GM19452 (cell line): Measurements from ENCODE around the gene PPP1R9A.

Experiments used
- ATAC-seq: cut with Tn5 transposase; IDR thresholded peaks from one replicate; pipeline ENCODE4 v1.9.1; 2021; ENCODE audit not compliant: unreplicated experiment

The PPP1R9A gene

DNA sequence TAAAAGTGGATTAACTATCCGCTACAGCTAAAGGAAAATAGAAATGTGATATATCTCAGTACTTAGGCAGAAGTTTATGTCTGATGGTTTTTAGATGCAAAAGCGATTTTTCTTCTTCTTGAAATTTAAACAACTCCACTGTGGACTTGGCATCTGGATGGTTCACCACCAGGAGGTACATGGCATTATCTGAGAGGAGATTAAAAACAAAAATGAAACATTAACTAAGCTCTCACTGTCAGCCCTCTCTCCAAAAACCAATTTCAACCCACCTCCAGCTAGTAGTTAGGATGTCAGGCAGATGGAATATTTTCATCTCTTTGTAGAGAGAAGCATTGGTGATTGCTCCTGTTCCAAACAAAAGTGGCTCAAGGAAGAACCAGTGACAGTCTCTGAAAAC is 404.0 kb downstream of the PPP1R9A start:
- no peak for ATAC-seq

GRCh38 chr7:95312561-95312960 is 405.2 kb downstream of the PPP1R9A start:
- no peak for ATAC-seq

DNA sequence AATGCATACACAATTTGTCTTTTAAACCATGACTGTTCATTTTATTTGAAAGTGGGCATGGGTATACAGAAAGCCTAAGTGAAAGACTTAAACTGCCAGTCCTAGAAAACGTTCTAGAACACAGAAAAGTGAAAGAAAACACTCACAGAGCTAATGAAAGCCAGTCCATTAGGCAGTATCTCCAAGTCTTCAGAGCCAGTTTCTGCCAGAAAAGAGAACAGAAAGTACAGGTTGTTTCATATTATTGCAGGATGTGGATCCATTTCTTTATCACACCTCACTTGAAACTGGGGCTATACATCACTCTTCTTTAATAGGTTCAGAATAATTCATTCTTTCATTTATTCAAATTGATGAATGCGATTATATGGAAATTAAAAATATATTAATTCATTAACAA is 409.2 kb downstream of the PPP1R9A start:
- peak; percentile 92 for ATAC-seq

- ATAC-seq, result no peak
Measured at GRCh38 chr7:95317546-95317945, 410.2 kb downstream of the PPP1R9A start.

DNA sequence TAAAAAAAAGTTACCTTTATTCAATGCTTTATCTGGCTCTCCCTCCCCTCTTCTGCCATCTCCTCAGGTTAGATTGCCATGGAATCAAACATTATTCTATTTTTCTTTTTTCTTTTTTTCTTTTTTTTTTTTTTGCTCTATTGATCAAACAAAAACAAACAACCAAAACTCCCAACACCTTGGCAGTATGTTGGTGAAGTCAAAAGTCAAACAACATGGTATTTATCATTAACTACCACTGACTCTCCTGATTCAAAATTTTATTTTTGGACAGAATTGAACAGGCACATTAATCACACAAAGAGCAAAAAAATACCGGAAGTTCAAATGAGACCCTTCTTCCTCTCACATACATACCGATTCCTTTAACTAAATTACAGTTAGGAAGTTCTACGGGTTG is 410.6 kb downstream of the PPP1R9A start:
- ATAC-seq, result no peak

- ATAC-seq, result no peak
Measured at GRCh38 chr7:95318501-95319100, 411.2 kb downstream of the PPP1R9A start.

- ATAC-seq, result no peak
Measured at GRCh38 chr7:95319570-95319969, 412.2 kb downstream of the PPP1R9A start.

DNA sequence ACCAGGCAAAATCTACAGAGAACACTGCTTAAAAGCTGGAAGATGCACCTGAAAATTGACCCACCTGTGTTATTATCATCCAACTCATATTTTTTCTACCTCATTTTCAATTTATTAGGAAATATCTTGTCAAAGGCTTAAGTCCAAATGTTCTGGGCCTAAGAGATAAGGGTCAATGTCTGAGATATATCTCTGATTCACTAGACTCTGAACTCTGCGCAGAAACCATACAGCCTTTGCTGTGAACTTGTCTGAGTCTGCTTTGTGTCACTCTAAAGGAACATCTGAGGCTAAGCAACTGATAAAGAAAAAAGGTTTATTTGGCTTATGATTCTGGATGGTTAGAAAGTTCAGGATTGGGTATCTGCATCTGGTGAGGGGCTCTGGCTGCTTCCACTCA is 413.3 kb downstream of the PPP1R9A start:
- no peak for ATAC-seq

GRCh38 chr7:95321720-95322119 is 414.3 kb downstream of the PPP1R9A start:
- ATAC-seq, result no peak

DNA sequence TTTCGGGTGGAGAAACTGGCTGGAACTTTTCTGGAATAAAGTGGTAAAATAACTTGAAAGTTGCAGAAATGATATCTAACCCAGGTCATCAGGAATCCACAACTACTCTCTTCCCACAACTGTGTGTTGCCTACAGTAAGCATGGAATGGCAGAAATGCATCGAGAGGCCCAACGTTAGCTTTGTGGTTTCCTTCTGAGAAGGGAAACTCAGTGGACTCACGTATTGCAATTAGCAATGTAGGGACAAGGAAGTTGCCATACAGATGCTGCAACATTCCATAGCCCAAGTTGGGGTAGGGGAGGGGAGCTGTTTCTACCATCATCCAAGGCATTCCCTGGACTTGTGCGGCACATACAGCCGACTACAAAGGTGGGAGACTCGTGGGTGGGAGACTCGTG is 415.0 kb downstream of the PPP1R9A start:
- ATAC-seq, result no peak

DNA sequence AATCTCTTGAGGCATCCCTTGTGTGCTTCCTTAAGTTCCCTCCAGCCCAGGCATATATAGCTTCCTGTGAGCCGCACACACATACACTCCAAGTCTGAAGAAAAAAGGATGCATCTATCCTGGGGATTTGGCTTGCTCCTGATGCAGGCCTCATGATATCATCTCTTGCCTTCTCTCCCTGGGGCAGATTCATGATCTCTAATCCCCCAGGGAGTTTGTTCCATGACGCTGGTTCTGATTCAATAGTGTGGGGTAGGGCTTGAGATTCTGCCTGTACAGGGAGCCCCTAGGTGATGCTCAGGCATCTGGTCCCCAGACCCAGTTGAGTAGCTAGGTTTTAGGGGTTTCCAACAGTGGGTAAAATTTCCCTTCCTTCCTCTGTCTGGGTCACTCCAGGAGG is 415.5 kb downstream of the PPP1R9A start:
- no peak for ATAC-seq

DNA sequence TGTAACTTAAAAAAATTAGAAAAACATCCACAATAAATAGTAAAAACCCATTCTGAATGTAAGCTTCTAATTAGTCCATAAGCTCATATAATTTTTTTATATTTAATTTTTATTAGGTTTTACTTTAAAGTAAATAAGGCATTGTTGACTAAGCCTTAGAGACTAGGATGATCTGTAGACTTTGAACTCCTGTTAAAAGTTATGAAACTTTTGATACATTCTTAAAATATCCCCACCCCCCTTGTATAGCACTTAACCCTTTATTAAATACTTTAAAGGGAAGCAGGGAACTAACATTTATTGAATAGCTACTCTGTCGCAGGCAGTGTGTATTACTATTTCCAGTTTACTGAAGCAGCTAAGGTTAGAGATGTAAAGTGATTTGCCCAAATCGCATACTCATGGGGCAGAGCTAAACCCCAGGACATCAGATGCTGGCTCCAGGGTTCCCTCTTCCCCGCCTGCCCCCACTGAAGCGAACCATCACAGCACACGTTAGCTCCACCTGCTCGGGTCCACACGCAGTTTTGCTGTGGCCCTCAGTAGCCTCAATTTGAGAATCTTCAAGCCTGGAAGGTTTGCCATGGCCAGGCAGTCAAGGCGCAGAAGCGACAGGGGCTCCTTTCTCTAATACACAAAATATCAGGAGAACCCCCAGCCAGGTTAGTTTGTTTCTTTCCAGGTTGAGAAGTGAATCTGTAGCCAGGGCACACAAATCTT is 416.2 kb downstream of the PPP1R9A start:
- no peak for ATAC-seq

GRCh38 chr7:95324431-95324830 is 417.0 kb downstream of the PPP1R9A start, which contains the start of gene PON1:
TSS of gene PON1 (minus strand) at chr7:95324532. CDS start at chr7:95324475, 57 bp downstream.
- no peak for ATAC-seq

- ATAC-seq, result no peak
Measured at GRCh38 chr7:95327356-95327755, 420.0 kb downstream of the PPP1R9A start.

- ATAC-seq, result peak; percentile 93
Measured at GRCh38 chr7:95330204-95330960, 423.0 kb downstream of the PPP1R9A start.

DNA sequence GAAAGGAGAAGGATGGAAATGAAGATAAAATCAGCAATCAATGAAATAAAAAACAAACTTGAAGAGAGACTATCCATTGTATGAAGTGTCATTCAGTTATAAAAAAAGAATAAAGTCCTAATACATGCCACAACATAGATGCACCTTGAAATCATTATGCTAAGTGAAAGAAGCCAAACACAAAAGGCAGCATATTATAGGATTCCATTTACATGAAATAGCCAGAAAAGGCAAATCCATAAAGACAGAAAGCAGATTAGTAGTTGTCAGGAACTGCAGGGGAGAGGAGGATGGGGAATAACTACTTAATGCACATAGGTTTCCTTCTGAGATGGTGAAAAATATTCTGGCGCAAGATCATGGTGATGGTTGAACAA is 423.6 kb downstream of the PPP1R9A start:
- peak; percentile 37 for ATAC-seq

DNA sequence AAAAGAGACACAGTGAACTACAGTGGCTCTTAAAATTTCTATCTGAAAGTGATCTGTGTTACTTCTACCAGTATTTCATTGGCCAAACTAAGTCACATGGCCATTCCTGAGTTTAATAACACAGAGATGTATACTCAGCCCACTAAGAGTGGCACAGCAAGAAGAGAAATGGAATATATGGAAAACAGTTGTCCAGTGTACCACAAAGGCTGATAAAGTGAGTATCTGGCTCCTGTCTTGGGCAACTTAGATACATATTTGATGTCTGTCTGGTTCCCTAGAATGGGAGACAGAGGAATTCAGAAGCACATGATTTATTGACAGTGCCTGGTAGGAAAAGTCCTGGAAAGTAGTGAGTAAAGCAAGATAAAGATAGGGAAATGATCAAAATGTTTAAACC is 427.1 kb downstream of the PPP1R9A start:
- ATAC-seq, result no peak

GRCh38 chr7:95335093-95335492 is 427.7 kb downstream of the PPP1R9A start:
- ATAC-seq, result no peak

- no peak for ATAC-seq
Measured at GRCh38 chr7:95338832-95339231, 431.4 kb downstream of the PPP1R9A start.

DNA sequence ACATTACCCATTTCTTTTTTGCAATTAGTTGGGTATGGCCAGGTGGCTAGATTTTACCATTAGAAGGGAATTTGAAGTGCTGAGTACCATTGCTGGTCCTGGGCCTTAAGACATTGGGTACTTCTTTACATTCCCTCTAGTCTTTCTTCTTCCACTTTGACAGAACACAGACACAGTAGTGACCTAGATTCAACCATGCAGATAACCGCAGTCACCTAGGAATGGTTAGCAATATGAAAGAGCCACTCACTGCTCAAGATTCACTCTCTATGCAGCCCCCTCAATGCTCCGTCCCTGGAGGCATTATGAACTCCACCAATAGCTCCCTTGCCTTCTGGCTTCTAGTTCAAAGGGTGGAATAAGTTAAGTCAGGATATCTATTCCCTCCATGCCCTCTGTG is 433.1 kb downstream of the PPP1R9A start:
- no peak for ATAC-seq

DNA sequence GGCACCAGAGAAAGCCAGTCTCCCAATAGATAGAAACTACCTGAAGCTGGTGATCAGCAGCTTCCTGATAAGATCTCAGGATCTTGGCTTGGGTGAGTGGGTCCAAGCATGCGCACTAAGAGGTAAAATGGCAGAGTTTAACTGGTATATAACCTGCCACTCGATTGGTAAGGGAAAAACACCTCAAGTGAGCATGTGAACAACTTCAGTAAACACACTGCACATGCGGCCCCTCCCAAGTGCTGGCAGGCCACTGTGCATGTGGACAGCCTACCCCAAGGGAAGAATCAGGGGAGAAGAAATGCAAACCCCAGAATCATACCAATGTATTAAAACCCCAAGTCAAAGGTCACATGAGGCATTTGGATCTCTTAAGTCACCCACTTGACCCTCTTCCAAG is 434.6 kb downstream of the PPP1R9A start:
- ATAC-seq, result no peak

DNA sequence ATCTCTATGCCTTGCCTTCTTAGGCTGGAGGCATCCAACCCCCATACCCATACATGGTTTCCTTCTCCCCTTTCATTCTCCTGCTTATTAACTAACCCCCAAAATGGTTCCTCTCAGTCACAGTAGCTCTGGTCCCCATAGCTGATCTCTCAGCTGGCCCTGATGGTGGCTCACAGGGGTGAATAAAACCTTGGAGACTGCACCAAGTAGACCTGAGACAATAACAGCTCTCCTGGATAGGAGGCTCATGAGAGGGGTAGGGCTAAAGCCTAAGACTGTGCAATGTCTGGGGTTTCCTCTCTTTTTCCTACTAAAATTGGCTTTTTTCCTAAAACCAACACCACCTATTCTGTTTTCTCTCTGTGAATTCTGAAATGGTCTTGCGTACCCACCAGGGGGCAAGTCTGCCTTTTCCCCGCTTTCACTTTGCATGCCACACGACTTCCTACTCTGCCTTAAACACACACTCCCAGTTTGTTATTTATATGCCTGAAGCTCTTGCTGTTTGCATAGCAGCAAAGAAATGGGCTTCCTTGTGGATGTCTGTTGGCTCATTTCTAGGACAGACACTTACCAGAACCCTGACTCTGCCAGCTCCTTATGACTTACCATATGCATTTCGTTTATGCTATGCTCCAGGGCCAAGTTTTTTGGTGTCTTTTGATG is 435.4 kb downstream of the PPP1R9A start:
- no peak for ATAC-seq
